Psoas muscle (tissue), 8 donors: ENCODE measurements around the gene FKBP1A. TPM values are rescaled to one million over a fixed set of nuclear protein-coding genes. Genes with fewer than 3 reads are reported as not detected.

Experiments
- ATAC-seq, 4 donors: fragments of 200-7000 bp; cut with Tn5 transposase; one replicate each; pipeline ENCODE4 v1.9.1; 2020; ENCODE audit warnings: moderate library complexity in 3 of 4, mild to moderate bottlenecking in 2 of 4
- DNase-seq, 2 donors: peaks; one replicate each; pipeline ENCODE4 v3.0.0-alpha.2; 2020
- H3K27ac ChIP-seq: fragments of 200-600 bp; one replicate; pipeline ENCODE4 v1.8.0; 2022
- H3K27me3 ChIP-seq, 3 donors: fragments of 200-600 bp in 1 of 3; one replicate each; pipeline versions ENCODE4 v1.6.1 to v1.8.0; 2013 to 2022; ENCODE audit warnings: low read length in 2 of 3, mild to moderate bottlenecking in 2 of 3, moderate library complexity in 1 of 3; ENCODE audit not compliant: insufficient read depth in 3 of 3
- H3K36me3 ChIP-seq, 2 donors: fragments of 200-600 bp in 1 of 2; one replicate each; pipeline versions ENCODE4 v1.6.1 to v1.8.0; 2013 to 2022; ENCODE audit warnings: low read depth in 1 of 2, mild to moderate bottlenecking in 1 of 2, moderate library complexity in 1 of 2; ENCODE audit not compliant: insufficient read depth in 1 of 2
- H3K4me1 ChIP-seq: fragments of 200-600 bp; one replicate; pipeline ENCODE4 v1.8.0; 2022
- H3K4me3 ChIP-seq: fragments of 200-600 bp; one replicate; pipeline ENCODE4 v1.8.0; 2022; ENCODE audit warnings: mild to moderate bottlenecking
- H3K9me3 ChIP-seq: fragments of 200-600 bp; one replicate; pipeline ENCODE4 v1.8.0; 2022
- CTCF ChIP-seq: fragments of 200-600 bp; IDR thresholded peaks from one replicate; pipeline ENCODE4 v1.8.0; 2022; ENCODE audit warnings: antibody characterized with exemption
- WGBS, 3 donors: extraction: QIAGEN DNeasy Blood & Tissue Kit; methylation state at CpG; one replicate each; pipeline versions ENCODE4 v1.1.6 to v1.1.7; 2013; 5-methylcytosine and 5-hydroxymethylcytosine counted together
- intact Hi-C, 2 donors: fragments of 100-400 bp; cut with DNase I; formaldehyde crosslinking; loops; one replicate each; pipeline versions ENCODE4 v1.11.0 to v1.14.2; 2022
- polyA plus RNA-seq, 3 donors: library from polyadenylated mRNA; stranded (reverse); fragments of 200-250 nt; gene quantifications; one replicate each; pipeline ENCODE4 v1.2.3, GENCODE V29; 2013
- total RNA-seq, 4 donors: library from RNA; stranded (reverse); fragmentation: NEBNext Ultra II Directional in 2 of 4; extraction: Animal tissue kit (Norgen Biotek cat#: 25700) in 2 of 4; gene quantifications; one replicate each; pipeline versions ENCODE4 v1.2.1 to v1.2.4, GENCODE V29; 2021 to 2023
- donor health status: healthy with polysubstance abuse.
- donor health status: DM: no; HTN: no; CAD: no; lungs with moderate emphysema.
- donor health status: Bipolar disorder and iron deficiency.
- donor health status: healthy.
- donor health status: DM: yes; HTN: yes; CAD: no.
- donor health status: DM: no; HTN: no; CAD: no.
- donor health status: DM: no; HTN: no; CAD: no.
- donor health status: DM: yes; HTN: yes; CAD: no.

The FKBP1A gene
- total and polyA plus RNA-seq, 7 donors: 78.4 to 503 (median 116) TPM

- Histone ChIP-seq H3K4me1 (peaks cover 48% of the 10 kb centered on the region), H3K9me3 (no peaks in the 10 kb centered on the region), H3K27me3 (no peaks in the 10 kb centered on the region), H3K36me3 (peaks cover 3 to 66% of the 10 kb centered on the region in 2 donors), H3K4me3 (no peak overlapping the region), H3K27ac (peak overlapping the region; percentile 46)
- ATAC-seq (peak in 3 of 4 donors; percentile 51 to 60 (median 58)), DNase-seq (no peak)
- intact Hi-C loops: loop anchor here (5.0 kb wide), 1 partner anchor 34 kb away; no protein-coding TSS in a partner anchor
- WGBS, 3 donors: 68 to 78% (median 77%) methylated on average over 3 of the region's 3 CpGs
- TF ChIP-seq CTCF: no peak
These were observed 21.6 kb downstream of the FKBP1A start for GRCh38 chr20:1371202-1371782.

DNA sequence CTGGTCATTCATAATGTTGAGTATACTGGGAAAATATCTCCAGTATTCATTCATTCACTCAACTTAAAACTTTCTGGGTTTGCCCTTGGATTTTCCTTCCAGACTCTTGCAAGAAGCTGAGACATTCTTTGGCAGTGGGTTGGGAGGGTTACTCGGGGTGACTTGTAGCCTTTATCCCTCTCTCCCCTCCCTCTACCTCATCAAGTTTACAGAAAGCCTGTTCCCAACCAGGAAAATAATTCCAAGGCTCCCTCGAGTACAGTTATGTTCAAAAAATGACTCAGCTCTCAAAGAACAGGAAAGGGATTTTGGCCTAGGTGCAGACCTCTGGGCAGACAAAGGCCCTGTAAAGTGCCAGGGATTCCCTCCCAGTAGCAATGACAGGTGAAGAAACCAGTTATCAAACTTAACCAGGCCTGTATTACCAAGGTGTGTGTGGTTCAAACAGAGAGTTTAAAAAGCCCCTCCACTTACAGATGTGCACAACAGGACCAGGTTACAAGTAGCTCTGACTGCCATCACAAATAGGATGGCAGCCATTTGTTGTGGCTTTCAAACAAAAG lies 22.2 kb downstream of the FKBP1A start:
- DNase-seq (no peak), ATAC-seq (peak in 3 of 4 donors; percentile 49 to 60 (median 55))
- Histone ChIP-seq H3K9me3 (no peaks in the 10 kb centered on the region), H3K27me3 (no peaks in the 10 kb centered on the region), H3K4me3 (no peak overlapping the region), H3K27ac (peak overlapping the region; percentile 46), H3K36me3 (peaks cover 3 to 66% of the 10 kb centered on the region in 2 donors), H3K4me1 (peaks cover 42% of the 10 kb centered on the region)
- intact Hi-C loops: loop anchor here (5.0 kb wide), 1 partner anchor 33 kb away; no protein-coding TSS in a partner anchor
- WGBS, 3 donors: 6 to 13% (median 13%) methylated on average over 2 of the region's 2 CpGs
- TF ChIP-seq CTCF: no peak

DNA sequence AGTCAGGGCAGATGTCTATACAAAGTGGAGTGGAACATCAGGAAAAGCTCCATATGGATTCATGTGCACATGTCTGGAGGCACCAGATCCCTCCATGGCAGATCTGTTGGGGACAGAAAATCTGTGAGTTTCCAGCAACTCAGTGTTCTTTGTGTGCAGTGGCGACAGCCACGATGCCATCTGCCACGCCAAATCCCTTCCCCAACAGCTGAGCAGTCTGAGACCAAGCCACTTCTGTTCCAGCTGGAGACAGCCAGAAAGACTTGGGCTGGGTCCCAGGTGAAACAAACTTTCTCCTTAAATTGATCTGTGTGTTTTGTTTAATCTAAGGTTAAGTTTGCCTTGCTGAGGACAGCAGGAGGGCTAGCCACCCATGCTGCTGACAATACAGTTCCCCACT lies 22.9 kb downstream of the FKBP1A start:
- ATAC-seq: peak in 2 of 4 donors; percentile 30 to 42
- H3K9me3 ChIP-seq: no peaks in the 10 kb centered on the region
- intact Hi-C loops: loop anchor here (5.0 kb wide), 1 partner anchor 33 kb away; no protein-coding TSS in a partner anchor
- H3K27ac ChIP-seq: no peak overlapping the region
- no peaks in the 10 kb centered on the region for H3K27me3 ChIP-seq
- TF ChIP-seq CTCF: no peak
- H3K4me3 ChIP-seq: no peak overlapping the region
- H3K36me3 ChIP-seq: peaks cover 3 to 66% of the 10 kb centered on the region in 2 donors
- peaks cover 35% of the 10 kb centered on the region for H3K4me1 ChIP-seq
- DNase-seq: no peak
- 23 to 50% (median 28%) methylated on average over 3 of the region's 3 CpGs for WGBS, 3 donors

- no peak for DNase-seq
- no peak for ATAC-seq
- Histone ChIP-seq H3K9me3 (no peaks in the 10 kb centered on the region), H3K36me3 (peaks cover 3 to 58% of the 10 kb centered on the region in 2 donors), H3K27ac (no peak overlapping the region), H3K27me3 (no peaks in the 10 kb centered on the region), H3K4me3 (no peak overlapping the region), H3K4me1 (peaks cover 26% of the 10 kb centered on the region)
- TF ChIP-seq CTCF: no peak
- WGBS, 3 donors: 64 to 66% (median 64%) methylated on average over 7 of the region's 7 CpGs
- intact Hi-C loops: no loop called here
These were observed 24.2 kb downstream of the FKBP1A start for GRCh38 chr20:1368448-1369199.
